ENCODE measurements around the gene CISH.

GRCh38 chr3:50637945-50638344 is 26.4 kb upstream of the CISH start:
- no peak for TF ChIP-seq CTCF (IDR thresholded peaks at IDR 0.05)
- TF ChIP-seq POLR2A (IDR thresholded peaks at IDR 0.05), result no peak

Measured in ovary (tissue), 3 donors.